GM23338 (cell line): ENCODE data around the gene IFNG-AS1. TPM values are rescaled to one million over a fixed set of nuclear protein-coding genes. Genes with fewer than 3 reads are reported as not detected.
A peak's percentile ranks its signal among the peaks of the same experiment; 100 is the strongest.

Experiments
- ATAC-seq: fragments of 200-7000 bp; cut with Tn5 transposase; 3 replicates; pipeline ENCODE4 v1.9.1; 2020
- DNase-seq: peaks from one replicate; pipeline ENCODE4 v3.0.0-alpha.2; 2015; ENCODE audit warnings: low spot score
- H2AFZ ChIP-seq: fragments of 200-600 bp; sonication (generic); 2 replicates; pipeline ENCODE4 v1.8.0; 2016; ENCODE audit warnings: antibody characterized with exemption, mild to moderate bottlenecking, moderate library complexity
- H3F3A ChIP-seq: fragments of 200-600 bp; sonication (generic); replicated peaks from 2 replicates; pipeline ENCODE4 v1.8.0; 2017; ENCODE audit warnings: antibody characterized with exemption, mixed run types, low read depth
- H3K27ac ChIP-seq: fragments of 200-600 bp; sonication (generic); 2 replicates; pipeline ENCODE4 v1.6.1; 2016; ENCODE audit warnings: low read depth
- H3K27me3 ChIP-seq: fragments of 200-600 bp; sonication (generic); 2 replicates; pipeline ENCODE4 v1.8.0; 2016; ENCODE audit warnings: mild to moderate bottlenecking, mixed run types, moderate library complexity; ENCODE audit not compliant: insufficient read depth
- H3K36me3 ChIP-seq: fragments of 200-600 bp; sonication (generic); 2 replicates; pipeline ENCODE4 v1.8.0; 2016; ENCODE audit warnings: mild to moderate bottlenecking; ENCODE audit not compliant: insufficient read depth
- H3K4me1 ChIP-seq: fragments of 200-600 bp; sonication (generic); 2 replicates; pipeline ENCODE4 v1.8.0; 2016; ENCODE audit warnings: mild to moderate bottlenecking, moderate library complexity; ENCODE audit not compliant: insufficient read depth
- H3K4me2 ChIP-seq: fragments of 200-600 bp; sonication (generic); 2 replicates; pipeline ENCODE4 v1.7.1; 2017; ENCODE audit warnings: mixed run types
- H3K4me3 ChIP-seq: fragments of 200-600 bp; sonication (generic); 2 replicates; pipeline ENCODE4 v1.6.1; 2016; ENCODE audit warnings: mixed run types
- H3K79me2 ChIP-seq: fragments of 200-600 bp; sonication (generic); replicated peaks from 2 replicates; pipeline ENCODE4 v1.8.0; 2017; ENCODE audit warnings: mild to moderate bottlenecking; ENCODE audit not compliant: insufficient read depth
- H3K9me2 ChIP-seq: fragments of 200-600 bp; sonication (generic); 2 replicates; pipeline ENCODE4 v1.8.0; 2017; ENCODE audit not compliant: insufficient read depth
- H4K20me1 ChIP-seq: fragments of 200-600 bp; sonication (generic); replicated peaks from 2 replicates; pipeline ENCODE4 v1.8.0; 2017; ENCODE audit warnings: mild to moderate bottlenecking; ENCODE audit not compliant: insufficient read depth
- H3K27ac Mint-ChIP-seq: 2 replicates; pipeline ENCODE4 v1.8.0; 2020; ENCODE audit warnings: inconsistent platforms, mild to moderate bottlenecking, moderate library complexity, mixed read lengths
- H3K27me3 Mint-ChIP-seq: 3 replicates; pipeline ENCODE4 v1.8.0; 2022; ENCODE audit warnings: low read depth, mild to moderate bottlenecking, moderate library complexity, mixed read lengths, inconsistent platforms; ENCODE audit not compliant: insufficient read depth, poor library complexity
- H3K36me3 Mint-ChIP-seq: 3 replicates; pipeline ENCODE4 v1.8.0; 2021; ENCODE audit warnings: low read depth, mild to moderate bottlenecking, inconsistent platforms, moderate library complexity, mixed read lengths
- H3K4me1 Mint-ChIP-seq: 3 replicates; pipeline ENCODE4 v1.8.0; 2020; ENCODE audit warnings: mild to moderate bottlenecking, inconsistent platforms, mixed read lengths
- H3K4me3 Mint-ChIP-seq: 3 replicates; pipeline ENCODE4 v1.8.0; 2021; ENCODE audit warnings: moderate library complexity, mild to moderate bottlenecking, inconsistent platforms, mixed read lengths
- H3K9me3 Mint-ChIP-seq: 3 replicates; pipeline ENCODE4 v1.8.0; 2020; ENCODE audit warnings: moderate library complexity, mild to moderate bottlenecking, inconsistent platforms, mixed read lengths
- CREB1 ChIP-seq: fragments of 250-450 bp; sonication (Bioruptor Pico); IDR thresholded peaks from 2 replicates; pipeline ENCODE4 v1.5.0; 2020; ENCODE audit warnings: low read depth, mild to moderate bottlenecking, moderate library complexity
- EZH2 ChIP-seq: fragments of 200-600 bp; sonication (generic); IDR thresholded peaks from one replicate; pipeline ENCODE4 v1.8.0; 2017; ENCODE audit warnings: antibody characterized with exemption, mild to moderate bottlenecking, low read depth; ENCODE audit not compliant: unreplicated experiment
- EZH2phosphoT487 ChIP-seq: fragments of 200-600 bp; sonication (generic); IDR thresholded peaks from one replicate; pipeline ENCODE4 v1.8.1; 2018; ENCODE audit warnings: antibody characterized with exemption; ENCODE audit not compliant: unreplicated experiment
- JUNB ChIP-seq: IDR thresholded peaks from one replicate; pipeline ENCODE4 v1.6.1; 2016; ENCODE audit warnings: antibody characterized with exemption; ENCODE audit not compliant: unreplicated experiment
- NANOG ChIP-seq: IDR thresholded peaks from 2 replicates; pipeline ENCODE4 v1.6.1; 2016; ENCODE audit warnings: antibody characterized with exemption, borderline replicate concordance
- POLR2AphosphoS5 ChIP-seq: IDR thresholded peaks from 2 replicates; pipeline ENCODE4 v1.6.1; 2016; ENCODE audit warnings: antibody characterized with exemption, low read depth
- STAT1 ChIP-seq: IDR thresholded peaks from one replicate; pipeline ENCODE4 v1.6.1; 2016; ENCODE audit warnings: antibody characterized with exemption; ENCODE audit not compliant: unreplicated experiment
- ZNF114 ChIP-seq: fragments of 250-450 bp; sonication (Bioruptor Pico); IDR thresholded peaks from 2 replicates; pipeline ENCODE4 v1.5.0; 2020; ENCODE audit warnings: mild to moderate bottlenecking, moderate library complexity
- ZNF331 ChIP-seq: fragments of 250-450 bp; sonication (Bioruptor Pico); IDR thresholded peaks from 2 replicates; pipeline ENCODE4 v1.5.0; 2020; ENCODE audit warnings: low read depth, mild to moderate bottlenecking, moderate library complexity
- long read RNA-seq: library from polyadenylated mRNA; unstranded; transcript quantifications from one replicate; pipeline ENCODE4 v2.0.0, GENCODE V29; 2020; ENCODE audit not compliant: unreplicated experiment
- polyA plus RNA-seq: library from polyadenylated mRNA; unstranded; fragments of >200 nt; fragmentation: Nextera tagmentation; extraction: Ambion mirVana; gene quantifications from 2 replicates; pipeline ENCODE4 v1.2.1, GENCODE V29; 2016
- total RNA-seq: library from RNA; depleted of rRNA; stranded (reverse); fragments of >200 nt; shearing (Covaris generic); gene quantifications from 2 replicates; pipeline ENCODE4 v1.2.3, GENCODE V29; 2014; rRNA removed
- TF ChIP-seq, protein P1 (sequence below): fragments of 250-450 bp; sonication (Bioruptor Pico); IDR thresholded peaks from 2 replicates; pipeline ENCODE4 v1.5.0; 2020; ENCODE audit warnings: mild to moderate bottlenecking, moderate library complexity
- TF ChIP-seq, protein P2 (sequence below), 2 experiments: fragments of 200-600 bp in 1 of 2; sonication (generic) in 1 of 2; conservative IDR thresholded peaks; 2 replicates each; pipeline versions ENCODE4 v1.5.1 to v1.6.1; 2016 to 2017; ENCODE audit warnings: antibody characterized with exemption in 2 of 2, low read depth in 2 of 2, mild to moderate bottlenecking in 2 of 2, moderate library complexity in 1 of 2
- TF ChIP-seq, protein P3 (sequence below): IDR thresholded peaks from one replicate; pipeline ENCODE4 v1.6.1; 2018; ENCODE audit warnings: antibody characterized with exemption; ENCODE audit not compliant: unreplicated experiment
- TF ChIP-seq, protein P4 (sequence below): IDR thresholded peaks from 2 replicates; pipeline ENCODE4 v1.6.1; 2016; ENCODE audit warnings: antibody characterized with exemption

IFNG-AS1 gene
- not detected in 2 replicates for total RNA-seq
- polyA plus RNA-seq, result not detected in 2 replicates
- long read RNA-seq, result 0 reads

DNA sequence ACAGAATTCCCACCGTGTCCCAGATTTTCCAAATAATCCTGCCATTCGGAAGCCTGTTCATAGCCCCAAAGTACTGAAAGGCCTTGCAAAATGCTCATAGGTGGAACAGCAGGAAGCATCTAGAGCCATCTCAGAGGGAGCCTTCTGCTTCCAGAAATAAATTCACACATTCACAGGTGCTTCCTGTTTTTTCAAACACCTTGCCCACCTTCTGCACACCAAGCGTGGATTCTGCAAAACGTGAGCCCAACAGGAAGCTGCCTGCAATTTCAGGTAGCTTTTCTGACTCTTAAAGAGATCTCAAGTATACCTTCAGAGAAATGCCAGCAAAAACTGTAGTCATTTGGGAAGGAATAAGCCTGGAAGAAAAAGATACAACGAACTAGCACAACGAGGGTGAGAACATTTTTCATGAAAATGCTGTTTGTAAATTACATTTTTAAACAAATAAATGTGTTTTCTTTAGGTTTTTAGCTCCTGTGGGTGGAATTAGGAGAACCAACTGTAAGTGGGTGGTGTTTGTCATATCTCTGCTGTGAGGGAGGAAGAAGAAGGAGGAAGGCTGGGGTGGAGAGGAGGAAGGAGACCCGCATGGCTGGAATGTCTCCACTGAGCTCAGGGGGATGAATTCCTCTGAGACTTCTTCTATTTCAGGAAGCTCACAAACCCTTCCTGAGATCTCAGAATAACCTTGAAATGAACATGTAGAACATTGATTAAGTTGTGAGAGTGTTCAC, at the start of gene IFNG-AS1:
Gene IFNG-AS1 (plus strand): TSS at position 264 of the 737 bp plus-strand sequence.
- no peaks in the 10 kb centered on the region for H3K79me2 ChIP-seq

More for the DNA sequence above, at the start of gene IFNG-AS1:
- H3K27ac ChIP-seq, result no peak within 1 kb of the TSS
- no peaks in the 10 kb centered on the region for H4K20me1 ChIP-seq
- H3K4me1 ChIP-seq, result no peaks in the 10 kb centered on the region
- H3K4me3 ChIP-seq, result no peak within 1 kb of the TSS
- no peaks in the 10 kb centered on the region for H3K9me3 Mint-ChIP-seq
- peaks cover 2% of the 10 kb centered on the region for H3K27me3 Mint-ChIP-seq
- H3K9me2 ChIP-seq, result no peaks in the 10 kb centered on the region; the same call in 1 of the 2 replicates
- H3F3A ChIP-seq, result no peaks in the 10 kb centered on the region
- TF ChIP-seq, protein P1, sequence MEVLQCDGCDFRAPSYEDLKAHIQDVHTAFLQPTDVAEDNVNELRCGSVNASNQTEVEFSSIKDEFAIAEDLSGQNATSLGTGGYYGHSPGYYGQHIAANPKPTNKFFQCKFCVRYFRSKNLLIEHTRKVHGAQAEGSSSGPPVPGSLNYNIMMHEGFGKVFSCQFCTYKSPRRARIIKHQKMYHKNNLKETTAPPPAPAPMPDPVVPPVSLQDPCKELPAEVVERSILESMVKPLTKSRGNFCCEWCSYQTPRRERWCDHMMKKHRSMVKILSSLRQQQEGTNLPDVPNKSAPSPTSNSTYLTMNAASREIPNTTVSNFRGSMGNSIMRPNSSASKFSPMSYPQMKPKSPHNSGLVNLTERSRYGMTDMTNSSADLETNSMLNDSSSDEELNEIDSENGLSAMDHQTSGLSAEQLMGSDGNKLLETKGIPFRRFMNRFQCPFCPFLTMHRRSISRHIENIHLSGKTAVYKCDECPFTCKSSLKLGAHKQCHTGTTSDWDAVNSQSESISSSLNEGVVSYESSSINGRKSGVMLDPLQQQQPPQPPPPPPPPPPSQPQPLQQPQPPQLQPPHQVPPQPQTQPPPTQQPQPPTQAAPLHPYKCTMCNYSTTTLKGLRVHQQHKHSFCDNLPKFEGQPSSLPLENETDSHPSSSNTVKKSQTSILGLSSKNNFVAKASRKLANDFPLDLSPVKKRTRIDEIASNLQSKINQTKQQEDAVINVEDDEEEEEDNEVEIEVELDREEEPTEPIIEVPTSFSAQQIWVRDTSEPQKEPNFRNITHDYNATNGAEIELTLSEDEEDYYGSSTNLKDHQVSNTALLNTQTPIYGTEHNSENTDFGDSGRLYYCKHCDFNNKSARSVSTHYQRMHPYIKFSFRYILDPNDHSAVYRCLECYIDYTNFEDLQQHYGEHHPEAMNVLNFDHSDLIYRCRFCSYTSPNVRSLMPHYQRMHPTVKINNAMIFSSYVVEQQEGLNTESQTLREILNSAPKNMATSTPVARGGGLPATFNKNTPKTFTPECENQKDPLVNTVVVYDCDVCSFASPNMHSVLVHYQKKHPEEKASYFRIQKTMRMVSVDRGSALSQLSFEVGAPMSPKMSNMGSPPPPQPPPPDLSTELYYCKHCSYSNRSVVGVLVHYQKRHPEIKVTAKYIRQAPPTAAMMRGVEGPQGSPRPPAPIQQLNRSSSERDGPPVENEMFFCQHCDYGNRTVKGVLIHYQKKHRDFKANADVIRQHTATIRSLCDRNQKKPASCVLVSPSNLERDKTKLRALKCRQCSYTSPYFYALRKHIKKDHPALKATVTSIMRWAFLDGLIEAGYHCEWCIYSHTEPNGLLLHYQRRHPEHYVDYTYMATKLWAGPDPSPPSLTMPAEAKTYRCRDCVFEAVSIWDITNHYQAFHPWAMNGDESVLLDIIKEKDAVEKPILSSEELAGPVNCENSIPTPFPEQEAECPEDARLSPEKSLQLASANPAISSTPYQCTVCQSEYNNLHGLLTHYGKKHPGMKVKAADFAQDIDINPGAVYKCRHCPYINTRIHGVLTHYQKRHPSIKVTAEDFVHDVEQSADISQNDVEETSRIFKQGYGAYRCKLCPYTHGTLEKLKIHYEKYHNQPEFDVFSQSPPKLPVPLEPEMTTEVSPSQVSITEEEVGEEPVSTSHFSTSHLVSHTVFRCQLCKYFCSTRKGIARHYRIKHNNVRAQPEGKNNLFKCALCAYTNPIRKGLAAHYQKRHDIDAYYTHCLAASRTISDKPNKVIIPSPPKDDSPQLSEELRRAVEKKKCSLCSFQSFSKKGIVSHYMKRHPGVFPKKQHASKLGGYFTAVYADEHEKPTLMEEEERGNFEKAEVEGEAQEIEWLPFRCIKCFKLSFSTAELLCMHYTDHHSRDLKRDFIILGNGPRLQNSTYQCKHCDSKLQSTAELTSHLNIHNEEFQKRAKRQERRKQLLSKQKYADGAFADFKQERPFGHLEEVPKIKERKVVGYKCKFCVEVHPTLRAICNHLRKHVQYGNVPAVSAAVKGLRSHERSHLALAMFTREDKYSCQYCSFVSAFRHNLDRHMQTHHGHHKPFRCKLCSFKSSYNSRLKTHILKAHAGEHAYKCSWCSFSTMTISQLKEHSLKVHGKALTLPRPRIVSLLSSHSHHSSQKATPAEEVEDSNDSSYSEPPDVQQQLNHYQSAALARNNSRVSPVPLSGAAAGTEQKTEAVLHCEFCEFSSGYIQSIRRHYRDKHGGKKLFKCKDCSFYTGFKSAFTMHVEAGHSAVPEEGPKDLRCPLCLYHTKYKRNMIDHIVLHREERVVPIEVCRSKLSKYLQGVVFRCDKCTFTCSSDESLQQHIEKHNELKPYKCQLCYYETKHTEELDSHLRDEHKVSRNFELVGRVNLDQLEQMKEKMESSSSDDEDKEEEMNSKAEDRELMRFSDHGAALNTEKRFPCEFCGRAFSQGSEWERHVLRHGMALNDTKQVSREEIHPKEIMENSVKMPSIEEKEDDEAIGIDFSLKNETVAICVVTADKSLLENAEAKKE, result no peak
- TF ChIP-seq JUNB (no peak), EZH2 (no peak), POLR2AphosphoS5 (no peak), STAT1 (no peak), EZH2phosphoT487 (no peak), CREB1 (no peak), NANOG (no peak), ZNF114 (no peak), ZNF331 (CRISPR knock-in tag) (no peak)
- TF ChIP-seq, protein P2, sequence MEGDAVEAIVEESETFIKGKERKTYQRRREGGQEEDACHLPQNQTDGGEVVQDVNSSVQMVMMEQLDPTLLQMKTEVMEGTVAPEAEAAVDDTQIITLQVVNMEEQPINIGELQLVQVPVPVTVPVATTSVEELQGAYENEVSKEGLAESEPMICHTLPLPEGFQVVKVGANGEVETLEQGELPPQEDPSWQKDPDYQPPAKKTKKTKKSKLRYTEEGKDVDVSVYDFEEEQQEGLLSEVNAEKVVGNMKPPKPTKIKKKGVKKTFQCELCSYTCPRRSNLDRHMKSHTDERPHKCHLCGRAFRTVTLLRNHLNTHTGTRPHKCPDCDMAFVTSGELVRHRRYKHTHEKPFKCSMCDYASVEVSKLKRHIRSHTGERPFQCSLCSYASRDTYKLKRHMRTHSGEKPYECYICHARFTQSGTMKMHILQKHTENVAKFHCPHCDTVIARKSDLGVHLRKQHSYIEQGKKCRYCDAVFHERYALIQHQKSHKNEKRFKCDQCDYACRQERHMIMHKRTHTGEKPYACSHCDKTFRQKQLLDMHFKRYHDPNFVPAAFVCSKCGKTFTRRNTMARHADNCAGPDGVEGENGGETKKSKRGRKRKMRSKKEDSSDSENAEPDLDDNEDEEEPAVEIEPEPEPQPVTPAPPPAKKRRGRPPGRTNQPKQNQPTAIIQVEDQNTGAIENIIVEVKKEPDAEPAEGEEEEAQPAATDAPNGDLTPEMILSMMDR (conservative IDR thresholded peaks at IDR 0.05; ENCODE audit: low read depth in 2 of 2), result no peak
- TF ChIP-seq, protein P3, sequence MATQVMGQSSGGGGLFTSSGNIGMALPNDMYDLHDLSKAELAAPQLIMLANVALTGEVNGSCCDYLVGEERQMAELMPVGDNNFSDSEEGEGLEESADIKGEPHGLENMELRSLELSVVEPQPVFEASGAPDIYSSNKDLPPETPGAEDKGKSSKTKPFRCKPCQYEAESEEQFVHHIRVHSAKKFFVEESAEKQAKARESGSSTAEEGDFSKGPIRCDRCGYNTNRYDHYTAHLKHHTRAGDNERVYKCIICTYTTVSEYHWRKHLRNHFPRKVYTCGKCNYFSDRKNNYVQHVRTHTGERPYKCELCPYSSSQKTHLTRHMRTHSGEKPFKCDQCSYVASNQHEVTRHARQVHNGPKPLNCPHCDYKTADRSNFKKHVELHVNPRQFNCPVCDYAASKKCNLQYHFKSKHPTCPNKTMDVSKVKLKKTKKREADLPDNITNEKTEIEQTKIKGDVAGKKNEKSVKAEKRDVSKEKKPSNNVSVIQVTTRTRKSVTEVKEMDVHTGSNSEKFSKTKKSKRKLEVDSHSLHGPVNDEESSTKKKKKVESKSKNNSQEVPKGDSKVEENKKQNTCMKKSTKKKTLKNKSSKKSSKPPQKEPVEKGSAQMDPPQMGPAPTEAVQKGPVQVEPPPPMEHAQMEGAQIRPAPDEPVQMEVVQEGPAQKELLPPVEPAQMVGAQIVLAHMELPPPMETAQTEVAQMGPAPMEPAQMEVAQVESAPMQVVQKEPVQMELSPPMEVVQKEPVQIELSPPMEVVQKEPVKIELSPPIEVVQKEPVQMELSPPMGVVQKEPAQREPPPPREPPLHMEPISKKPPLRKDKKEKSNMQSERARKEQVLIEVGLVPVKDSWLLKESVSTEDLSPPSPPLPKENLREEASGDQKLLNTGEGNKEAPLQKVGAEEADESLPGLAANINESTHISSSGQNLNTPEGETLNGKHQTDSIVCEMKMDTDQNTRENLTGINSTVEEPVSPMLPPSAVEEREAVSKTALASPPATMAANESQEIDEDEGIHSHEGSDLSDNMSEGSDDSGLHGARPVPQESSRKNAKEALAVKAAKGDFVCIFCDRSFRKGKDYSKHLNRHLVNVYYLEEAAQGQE, result no peak
- TF ChIP-seq, protein P4, sequence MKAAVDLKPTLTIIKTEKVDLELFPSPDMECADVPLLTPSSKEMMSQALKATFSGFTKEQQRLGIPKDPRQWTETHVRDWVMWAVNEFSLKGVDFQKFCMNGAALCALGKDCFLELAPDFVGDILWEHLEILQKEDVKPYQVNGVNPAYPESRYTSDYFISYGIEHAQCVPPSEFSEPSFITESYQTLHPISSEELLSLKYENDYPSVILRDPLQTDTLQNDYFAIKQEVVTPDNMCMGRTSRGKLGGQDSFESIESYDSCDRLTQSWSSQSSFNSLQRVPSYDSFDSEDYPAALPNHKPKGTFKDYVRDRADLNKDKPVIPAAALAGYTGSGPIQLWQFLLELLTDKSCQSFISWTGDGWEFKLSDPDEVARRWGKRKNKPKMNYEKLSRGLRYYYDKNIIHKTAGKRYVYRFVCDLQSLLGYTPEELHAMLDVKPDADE, result no peak
- H3K4me3 Mint-ChIP-seq, result no peak within 1 kb of the TSS
- H3K27ac Mint-ChIP-seq, result no peak within 1 kb of the TSS
- H3K36me3 Mint-ChIP-seq, result no peaks in the 10 kb centered on the region
- no peak for DNase-seq
- H3K36me3 ChIP-seq, result no peaks in the 10 kb centered on the region
- ATAC-seq, result no peak
- H3K27me3 ChIP-seq, result no peaks in the 10 kb centered on the region
- peak within 1 kb of the TSS; percentile 67; the same call in 1 of the 2 replicates for H2AFZ ChIP-seq
- peaks cover 8% of the 10 kb centered on the region for H3K4me1 Mint-ChIP-seq
- H3K4me2 ChIP-seq, result no peak within 1 kb of the TSS
